ENCODE measurements around the gene SFXN5. TPM values are rescaled to one million over a fixed set of nuclear protein-coding genes. Genes with fewer than 3 reads are reported as not detected.

Gene SFXN5
- total and polyA plus RNA-seq, 2 of the 4 experiments (the other 2 are of a cell fraction) = 8.6 to 17.0 TPM

DNA sequence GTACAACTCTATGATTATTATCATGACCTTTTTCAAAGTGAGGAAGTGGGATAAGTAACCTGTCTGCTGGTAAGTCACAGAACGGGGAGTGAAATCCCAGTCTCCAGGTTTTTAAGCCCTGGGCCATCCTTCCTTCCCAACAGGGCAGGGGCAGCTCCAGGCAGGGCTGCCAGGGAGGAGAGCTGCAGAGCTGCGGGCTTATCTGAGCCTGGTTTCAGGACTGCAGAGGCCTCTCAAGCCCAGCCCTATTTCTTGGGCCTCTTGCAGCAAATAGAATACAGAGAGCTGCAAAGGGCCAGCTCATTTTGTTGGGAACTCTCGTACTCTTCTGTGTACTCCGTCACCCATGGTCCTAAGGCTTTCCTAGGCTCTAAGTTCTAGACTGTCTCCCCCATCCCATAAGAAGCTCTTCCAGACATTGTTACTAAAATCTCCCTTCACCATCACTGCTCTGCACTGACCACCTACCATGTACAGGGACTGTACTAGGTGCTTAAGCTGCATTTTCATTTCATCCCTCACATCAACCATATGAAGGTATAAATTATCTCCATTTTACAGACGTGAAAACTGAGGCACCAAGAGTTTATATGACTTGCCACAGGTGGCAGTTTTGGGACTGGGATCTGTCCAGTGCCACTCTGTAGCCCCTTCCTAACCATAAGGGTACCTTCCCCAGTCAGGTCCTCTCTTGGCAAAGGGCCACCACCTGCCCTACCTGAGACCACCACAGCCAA is 38.1 kb upstream of the SFXN5 start:
- Histone ChIP-seq H2AK5ac (ENCODE audit: low read depth, low read length) (no peak overlapping the region), H3K4me3 (ENCODE audit: insufficient read depth, low read depth, low read length) (no peak overlapping the region), H4K8ac (ENCODE audit: low read depth in 2 of 2, low read length in 2 of 2) (peak overlapping the region in 1 of 2 experiments; percentile 34; a peak in 1 of 4 replicates), H3K27ac (ENCODE audit: insufficient read depth, low read length) (no peak overlapping the region), H3K9me1 (ENCODE audit: insufficient read depth, low read length) (peaks cover 55% of the 10 kb centered on the region), H3K9ac (ENCODE audit: low read depth, low read length) (no peak overlapping the region), H4K20me1 (ENCODE audit: insufficient read depth, low read length) (peaks cover 70% of the 10 kb centered on the region), H3K4me2 (ENCODE audit: low read depth, low read length) (no peak overlapping the region; the same call in 1 of the 2 replicates), H3K79me1 (ENCODE audit: low read depth in 1 of 2, low read length in 2 of 2) (peaks cover 7 to 71% of the 10 kb centered on the region in 2 experiments; a peak in 3 of 4 replicates), H4K91ac (ENCODE audit: insufficient read depth, low read depth, low read length) (no peak overlapping the region), H2BK15ac (ENCODE audit: low read depth, low read length) (no peak overlapping the region), H3K9me3 (ENCODE audit: control insufficient read depth, insufficient read depth, low read length) (no peaks in the 10 kb centered on the region), H2AK9ac (replicated peaks; ENCODE audit: low read depth, low read length, poor library complexity) (no peak overlapping the region), H3K36me3 (ENCODE audit: control insufficient read depth, insufficient read depth, low read length) (peaks cover 2% of the 10 kb centered on the region; the same call in 1 of the 2 replicates), H3K14ac (replicated peaks; ENCODE audit: low read depth, low read length) (peak overlapping the region; percentile 54; the same call in 1 of the 2 replicates), H2BK120ac (ENCODE audit: low read depth, low read length) (no peak overlapping the region), H3K27me3 (ENCODE audit: control insufficient read depth, insufficient read depth, low read length) (no peaks in the 10 kb centered on the region), H3K4ac (ENCODE audit: low read depth, low read length) (peak overlapping the region; percentile 78; the same call in 1 of the 2 replicates), H3K23ac (ENCODE audit: low read depth, low read length) (no peak overlapping the region; the same call in 1 of the 2 replicates), H3K18ac (ENCODE audit: low read depth, low read length) (no peak overlapping the region), H2BK20ac (ENCODE audit: low read depth, low read length) (no peak overlapping the region), H3K4me1 (ENCODE audit: control insufficient read depth, insufficient read depth, low read length) (peaks cover 35% of the 10 kb centered on the region), H3K56ac (ENCODE audit: extremely low read depth, insufficient read depth, low read length) (no peak overlapping the region), H4K5ac (ENCODE audit: low read depth, low read length) (no peak overlapping the region), H2AFZ (replicated peaks; ENCODE audit: low read length, poor library complexity) (no peak overlapping the region), H2BK5ac (ENCODE audit: low read depth, low read length, poor library complexity, severe bottlenecking) (no peak overlapping the region)
- POLR2A ChIA-PET (ENCODE audit: unreplicated experiment) = no interaction called here
- in situ Hi-C loops (cut with MboI; ENCODE audit: low sequenced_read_pairs) (no loop called here), dilution Hi-C loops (cut with HindIII; ENCODE audit: low sequenced_read_pairs, unreplicated experiment) (no loop called here), intact Hi-C loops (cut with micrococcal nuclease) (no loop called here)
- WGBS, 2 experiments (ENCODE audit: extremely low coverage in 2 of 2, insufficient read length in 1 of 2) = 86% methylated on average over 1 of the region's 5 CpGs; no CpG with 5 or more reads in 1 of the 2 experiments
- no TSS peak for BruUV-seq (replicated peaks)
- CTCF ChIA-PET = no interaction called here
- no peak for TF ChIP-seq RCOR1 (IDR thresholded peaks at IDR 0.05; ENCODE audit: insufficient replicate concordance, low read length)
- TF ChIP-seq MXI1 (IDR thresholded peaks at IDR 0.05; ENCODE audit: borderline replicate concordance, low read depth, low read length) = no peak
- no peak for TF ChIP-seq POLR2A (IDR thresholded peaks at IDR 0.05; ENCODE audit: low read depth, low read length)
- DNase-seq (no peak), ATAC-seq (ENCODE audit: low read depth) (no peak)

All from IMR-90 (cell line).